ENCODE results near the gene FOXC1.

DNA sequence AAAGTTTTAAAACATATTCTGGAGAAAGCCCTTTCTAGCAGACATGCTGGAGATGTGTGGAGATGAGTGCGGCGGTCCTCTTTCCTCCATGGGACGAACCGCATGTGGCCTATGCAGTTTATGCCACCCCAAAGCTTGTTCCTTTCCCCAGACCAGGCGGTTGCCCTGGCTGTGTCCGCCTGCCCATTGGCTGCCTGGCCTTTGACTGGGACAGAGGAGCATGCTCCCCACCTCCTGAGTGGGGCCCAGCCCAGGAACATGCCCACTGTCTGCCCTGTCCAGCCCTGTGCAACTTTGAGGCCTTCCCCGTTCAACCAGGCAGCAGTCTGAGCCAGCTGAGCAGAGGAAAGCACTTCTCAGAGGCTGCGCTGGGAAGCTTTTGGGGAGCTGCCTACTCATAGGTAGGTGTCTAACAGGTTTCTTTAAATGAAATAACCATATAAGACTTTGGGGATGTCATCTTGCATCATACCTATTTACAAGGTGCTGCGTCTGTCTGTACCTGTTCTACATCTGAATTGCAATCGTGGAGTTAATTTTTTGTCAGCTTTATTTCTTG, 20.6 kb downstream of the FOXC1 start:
- TF ChIP-seq, protein P1, sequence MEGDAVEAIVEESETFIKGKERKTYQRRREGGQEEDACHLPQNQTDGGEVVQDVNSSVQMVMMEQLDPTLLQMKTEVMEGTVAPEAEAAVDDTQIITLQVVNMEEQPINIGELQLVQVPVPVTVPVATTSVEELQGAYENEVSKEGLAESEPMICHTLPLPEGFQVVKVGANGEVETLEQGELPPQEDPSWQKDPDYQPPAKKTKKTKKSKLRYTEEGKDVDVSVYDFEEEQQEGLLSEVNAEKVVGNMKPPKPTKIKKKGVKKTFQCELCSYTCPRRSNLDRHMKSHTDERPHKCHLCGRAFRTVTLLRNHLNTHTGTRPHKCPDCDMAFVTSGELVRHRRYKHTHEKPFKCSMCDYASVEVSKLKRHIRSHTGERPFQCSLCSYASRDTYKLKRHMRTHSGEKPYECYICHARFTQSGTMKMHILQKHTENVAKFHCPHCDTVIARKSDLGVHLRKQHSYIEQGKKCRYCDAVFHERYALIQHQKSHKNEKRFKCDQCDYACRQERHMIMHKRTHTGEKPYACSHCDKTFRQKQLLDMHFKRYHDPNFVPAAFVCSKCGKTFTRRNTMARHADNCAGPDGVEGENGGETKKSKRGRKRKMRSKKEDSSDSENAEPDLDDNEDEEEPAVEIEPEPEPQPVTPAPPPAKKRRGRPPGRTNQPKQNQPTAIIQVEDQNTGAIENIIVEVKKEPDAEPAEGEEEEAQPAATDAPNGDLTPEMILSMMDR (IDR thresholded peaks at IDR 0.05): no peak
- no peak for TF ChIP-seq POLR2AphosphoS5 (IDR thresholded peaks at IDR 0.05; ENCODE audit: low read depth, low read length)
- TF ChIP-seq, protein P2, sequence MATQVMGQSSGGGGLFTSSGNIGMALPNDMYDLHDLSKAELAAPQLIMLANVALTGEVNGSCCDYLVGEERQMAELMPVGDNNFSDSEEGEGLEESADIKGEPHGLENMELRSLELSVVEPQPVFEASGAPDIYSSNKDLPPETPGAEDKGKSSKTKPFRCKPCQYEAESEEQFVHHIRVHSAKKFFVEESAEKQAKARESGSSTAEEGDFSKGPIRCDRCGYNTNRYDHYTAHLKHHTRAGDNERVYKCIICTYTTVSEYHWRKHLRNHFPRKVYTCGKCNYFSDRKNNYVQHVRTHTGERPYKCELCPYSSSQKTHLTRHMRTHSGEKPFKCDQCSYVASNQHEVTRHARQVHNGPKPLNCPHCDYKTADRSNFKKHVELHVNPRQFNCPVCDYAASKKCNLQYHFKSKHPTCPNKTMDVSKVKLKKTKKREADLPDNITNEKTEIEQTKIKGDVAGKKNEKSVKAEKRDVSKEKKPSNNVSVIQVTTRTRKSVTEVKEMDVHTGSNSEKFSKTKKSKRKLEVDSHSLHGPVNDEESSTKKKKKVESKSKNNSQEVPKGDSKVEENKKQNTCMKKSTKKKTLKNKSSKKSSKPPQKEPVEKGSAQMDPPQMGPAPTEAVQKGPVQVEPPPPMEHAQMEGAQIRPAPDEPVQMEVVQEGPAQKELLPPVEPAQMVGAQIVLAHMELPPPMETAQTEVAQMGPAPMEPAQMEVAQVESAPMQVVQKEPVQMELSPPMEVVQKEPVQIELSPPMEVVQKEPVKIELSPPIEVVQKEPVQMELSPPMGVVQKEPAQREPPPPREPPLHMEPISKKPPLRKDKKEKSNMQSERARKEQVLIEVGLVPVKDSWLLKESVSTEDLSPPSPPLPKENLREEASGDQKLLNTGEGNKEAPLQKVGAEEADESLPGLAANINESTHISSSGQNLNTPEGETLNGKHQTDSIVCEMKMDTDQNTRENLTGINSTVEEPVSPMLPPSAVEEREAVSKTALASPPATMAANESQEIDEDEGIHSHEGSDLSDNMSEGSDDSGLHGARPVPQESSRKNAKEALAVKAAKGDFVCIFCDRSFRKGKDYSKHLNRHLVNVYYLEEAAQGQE (IDR thresholded peaks at IDR 0.05; ENCODE audit: insufficient read depth in 1 of 2, low read depth in 2 of 2, low read length in 1 of 2): no peak
- TF ChIP-seq TCF7L2 (IDR thresholded peaks at IDR 0.05; ENCODE audit: low read depth, low read length): no peak
- no peak for TF ChIP-seq SIN3A (IDR thresholded peaks at IDR 0.05; ENCODE audit: borderline replicate concordance, insufficient read depth, low read depth, low read length)

All from Panc1 (cell line).